Duodenal mucosa (tissue), 2 donors: ENCODE data around the gene OR51B2.
"Not testable (repeated sequence)": the region's sequence is repeated elsewhere in the genome, so short reads cannot be mapped to it uniquely, and the experiment has no call there.

Experiments used
- H3K27ac ChIP-seq: one replicate; pipeline ENCODE4 v1.7.0; 2013; ENCODE audit warnings: low read depth, low read length
- H3K27me3 ChIP-seq, 2 donors: one replicate each; pipeline ENCODE4 v1.7.0; 2013; ENCODE audit warnings: low read length in 2 of 2, control low read depth in 1 of 2; ENCODE audit not compliant: insufficient read depth in 2 of 2, control insufficient read depth in 1 of 2
- H3K36me3 ChIP-seq, 2 donors: one replicate each; pipeline ENCODE4 v1.7.0; 2013; ENCODE audit warnings: low read length in 2 of 2, control low read depth in 1 of 2; ENCODE audit not compliant: insufficient read depth in 2 of 2, control insufficient read depth in 1 of 2
- H3K4me1 ChIP-seq, 2 donors: one replicate each; pipeline ENCODE4 v1.7.0; 2013; ENCODE audit warnings: low read length in 2 of 2, control low read depth in 1 of 2; ENCODE audit not compliant: insufficient read depth in 2 of 2, control insufficient read depth in 1 of 2
- H3K4me3 ChIP-seq, 2 donors: one replicate each; pipeline ENCODE4 v1.7.0; 2013; ENCODE audit warnings: low read length in 2 of 2, low read depth in 1 of 2
- H3K9ac ChIP-seq, 2 donors: one replicate each; pipeline ENCODE4 v1.7.0; 2013; ENCODE audit warnings: low read length in 2 of 2, low read depth in 1 of 2
- H3K9me3 ChIP-seq, 2 donors: one replicate each; pipeline ENCODE4 v1.7.0; 2013; ENCODE audit warnings: low read length in 2 of 2, control low read depth in 1 of 2; ENCODE audit not compliant: control insufficient read depth in 1 of 2

Gene OR51B2

GRCh38 chr11:5313326-5314023, 10.6 kb downstream of the OR51B2 start:
- not testable (repeated sequence) for H3K27ac ChIP-seq, H3K36me3 ChIP-seq, H3K27me3 ChIP-seq, H3K9ac ChIP-seq, H3K9me3 ChIP-seq, H3K4me1 ChIP-seq, H3K4me3 ChIP-seq

GRCh38 chr11:5310423-5310822, 13.7 kb downstream of the OR51B2 start:
- no peaks in the 10 kb centered on the region for H3K9me3 ChIP-seq
- no peak overlapping the region for H3K27ac ChIP-seq
- no peaks in the 10 kb centered on the region for H3K27me3 ChIP-seq
- H3K4me1 ChIP-seq = no peaks in the 10 kb centered on the region
- H3K4me3 ChIP-seq = no peak overlapping the region
- no peaks in the 10 kb centered on the region for H3K36me3 ChIP-seq
- no peak overlapping the region for H3K9ac ChIP-seq

- no peak overlapping the region for H3K27ac ChIP-seq
- no peak overlapping the region for H3K9ac ChIP-seq
- no peaks in the 10 kb centered on the region for H3K36me3 ChIP-seq
- H3K9me3 ChIP-seq = no peaks in the 10 kb centered on the region
- no peaks in the 10 kb centered on the region for H3K27me3 ChIP-seq
- no peaks in the 10 kb centered on the region for H3K4me1 ChIP-seq
- H3K4me3 ChIP-seq = no peak overlapping the region
These were observed 16.7 kb downstream of the OR51B2 start for GRCh38 chr11:5307256-5308019.

GRCh38 chr11:5304046-5304445, 20.1 kb downstream of the OR51B2 start:
- Histone ChIP-seq H3K9me3 (no peaks in the 10 kb centered on the region), H3K9ac (no peak overlapping the region), H3K36me3 (no peaks in the 10 kb centered on the region), H3K27me3 (no peaks in the 10 kb centered on the region), H3K4me3 (no peak overlapping the region), H3K4me1 (no peaks in the 10 kb centered on the region), H3K27ac (no peak overlapping the region)

- no peaks in the 10 kb centered on the region for H3K36me3 ChIP-seq
- no peaks in the 10 kb centered on the region for H3K9me3 ChIP-seq
- H3K27me3 ChIP-seq = no peaks in the 10 kb centered on the region
- H3K27ac ChIP-seq = no peak overlapping the region
- H3K4me1 ChIP-seq = no peaks in the 10 kb centered on the region
- H3K4me3 ChIP-seq = no peak overlapping the region
- no peak overlapping the region for H3K9ac ChIP-seq
These were observed 20.5 kb downstream of the OR51B2 start for GRCh38 chr11:5303626-5304025.

GRCh38 chr11:5301846-5302245, 22.3 kb downstream of the OR51B2 start, which contains the start of gene OR51B4:
Gene OR51B4, minus strand, starts transcription at chr11:5301946. Its CDS starts 0 bp downstream, at chr11:5301946.
- Histone ChIP-seq H3K36me3 (no peaks in the 10 kb centered on the region), H3K27ac (no peak within 1 kb of the TSS), H3K4me1 (no peaks in the 10 kb centered on the region), H3K4me3 (no peak within 1 kb of the TSS), H3K9ac (no peak within 1 kb of the TSS), H3K27me3 (no peaks in the 10 kb centered on the region), H3K9me3 (no peaks in the 10 kb centered on the region)

GRCh38 chr11:5300251-5300650, 23.8 kb downstream of the OR51B2 start:
- Histone ChIP-seq H3K9me3 (no peaks in the 10 kb centered on the region), H3K27ac (no peak overlapping the region), H3K27me3 (no peaks in the 10 kb centered on the region), H3K4me1 (no peaks in the 10 kb centered on the region), H3K4me3 (no peak overlapping the region), H3K36me3 (no peaks in the 10 kb centered on the region), H3K9ac (no peak overlapping the region)

GRCh38 chr11:5298451-5298850, 25.6 kb downstream of the OR51B2 start:
- Histone ChIP-seq H3K27ac (no peak overlapping the region), H3K36me3 (no peaks in the 10 kb centered on the region), H3K9ac (no peak overlapping the region), H3K4me1 (no peaks in the 10 kb centered on the region), H3K9me3 (no peaks in the 10 kb centered on the region), H3K27me3 (no peaks in the 10 kb centered on the region), H3K4me3 (no peak overlapping the region)

GRCh38 chr11:5297721-5298323, 26.3 kb downstream of the OR51B2 start:
- Histone ChIP-seq H3K9me3 (no peaks in the 10 kb centered on the region), H3K4me3 (no peak overlapping the region), H3K9ac (no peak overlapping the region), H3K36me3 (no peaks in the 10 kb centered on the region), H3K27me3 (no peaks in the 10 kb centered on the region), H3K27ac (no peak overlapping the region), H3K4me1 (no peaks in the 10 kb centered on the region)

GRCh38 chr11:5294342-5294995, 29.6 kb downstream of the OR51B2 start:
- H3K4me1 ChIP-seq, H3K4me3 ChIP-seq, H3K36me3 ChIP-seq, H3K9me3 ChIP-seq, H3K27me3 ChIP-seq, H3K27ac ChIP-seq, H3K9ac ChIP-seq: not testable (repeated sequence)
